NCI-H2196 (cell line): ENCODE data around the gene UGT1A9.
"Not testable (repeated sequence)": the region's sequence is repeated elsewhere in the genome, so short reads cannot be mapped to it uniquely, and the experiment has no call there.

Source experiments
- DNase-seq: peaks from one replicate; lab custom pipeline; 2025; ENCODE audit not compliant: unreplicated experiment; lab: John Stamatoyannopoulos, UW

The UGT1A9 gene

DNA sequence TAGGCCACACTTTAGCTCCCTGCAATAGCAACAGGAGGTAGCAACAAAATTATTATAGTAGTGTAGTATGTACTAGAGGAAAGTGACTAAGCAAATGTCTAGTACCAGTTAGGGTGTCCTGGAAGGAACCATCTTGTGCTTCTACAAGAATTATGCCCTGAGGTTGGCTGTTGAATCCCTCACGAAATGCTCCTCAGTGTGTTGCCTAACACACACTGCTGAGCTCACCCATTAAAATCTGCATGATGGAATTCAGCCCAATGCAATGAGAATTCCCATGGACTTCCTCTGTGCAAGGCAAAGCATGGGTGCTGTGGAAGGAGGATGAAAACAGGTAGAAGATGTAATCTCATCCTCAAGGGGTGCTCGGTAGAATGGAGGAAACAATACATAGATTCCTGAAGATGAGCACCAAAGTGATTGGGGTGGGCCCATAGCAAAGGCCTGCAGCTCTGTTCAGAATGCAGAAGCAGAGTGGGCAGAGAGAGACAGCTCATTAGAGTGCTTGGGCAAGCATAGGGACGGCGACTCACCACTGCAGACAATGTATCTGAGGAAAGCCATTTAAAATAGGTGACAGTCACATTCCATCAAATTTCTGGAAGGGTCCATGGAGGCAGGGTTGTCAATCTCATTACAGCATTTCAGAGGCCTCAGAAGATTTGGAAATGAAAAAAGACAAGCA, 8.8 kb downstream of the UGT1A9 start:
- no peak for DNase-seq

DNA sequence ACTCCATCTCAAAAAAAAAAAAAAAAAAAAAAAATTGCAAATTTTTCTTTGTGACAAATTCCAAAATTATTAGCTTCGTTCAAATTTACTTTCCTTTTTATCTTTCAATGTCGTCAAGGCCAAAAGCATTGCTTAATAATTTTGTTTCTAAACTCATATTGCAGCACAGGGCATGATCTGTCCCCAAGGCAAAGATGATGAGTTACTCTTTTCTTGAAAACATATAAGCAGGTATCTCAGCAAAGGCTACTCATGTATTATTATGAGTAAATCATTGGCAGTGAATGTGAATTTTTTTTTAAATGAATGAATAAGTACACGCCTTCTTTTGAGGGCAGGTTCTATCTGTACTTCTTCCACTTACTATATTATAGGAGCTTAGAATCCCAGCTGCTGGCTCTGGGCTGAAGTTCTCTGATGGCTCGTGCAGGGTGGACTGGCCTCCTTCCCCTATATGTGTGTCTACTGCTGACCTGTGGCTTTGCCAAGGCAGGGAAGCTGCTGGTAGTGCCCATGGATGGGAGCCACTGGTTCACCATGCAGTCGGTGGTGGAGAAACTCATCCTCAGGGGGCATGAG, 9.9 kb downstream of the UGT1A9 start, which contains the start of gene UGT1A7:
Gene UGT1A7, plus strand, starts transcription at position 381 of the 579 bp plus-strand sequence. Its CDS starts 37 bp downstream, at position 418.
- DNase-seq, result no peak

DNA sequence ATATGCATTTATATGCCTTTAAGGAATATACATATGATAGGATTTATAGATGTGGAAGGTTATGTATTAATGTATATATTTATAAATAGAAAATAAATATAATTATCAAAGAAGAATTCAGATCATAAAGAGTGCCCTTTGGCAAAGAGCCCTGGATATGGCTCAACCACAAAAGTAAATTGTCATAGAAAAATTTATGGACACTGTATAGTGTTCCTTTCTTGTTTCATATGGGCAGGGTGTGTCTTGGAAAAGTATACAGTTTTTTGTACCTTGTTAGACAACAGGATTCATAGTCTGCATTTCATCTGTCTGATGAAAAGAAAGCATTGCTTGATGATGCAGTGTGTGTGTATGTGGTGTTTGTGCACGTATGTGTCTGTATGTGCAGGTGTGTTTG, 12.9 kb downstream of the UGT1A9 start:
- DNase-seq, result no peak

DNA sequence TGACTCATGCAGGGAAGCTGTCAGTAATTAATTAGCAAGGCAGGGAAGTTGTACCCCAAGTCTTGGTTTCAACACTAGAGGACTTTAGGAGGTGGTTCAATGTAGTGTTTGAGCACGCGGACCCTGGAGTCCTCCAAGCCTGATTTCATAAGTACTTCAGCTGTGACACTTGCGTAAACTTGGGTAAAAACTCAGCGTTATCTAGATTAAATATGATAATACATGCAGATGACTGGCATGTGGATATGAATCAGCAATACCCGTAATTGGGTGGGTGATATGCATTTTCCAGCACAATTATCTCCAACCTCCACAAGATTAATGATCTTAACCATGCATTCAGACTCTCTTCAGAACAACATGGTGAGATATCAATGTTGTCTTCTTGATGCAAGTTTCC, 15.2 kb downstream of the UGT1A9 start:
- no peak for DNase-seq

DNA sequence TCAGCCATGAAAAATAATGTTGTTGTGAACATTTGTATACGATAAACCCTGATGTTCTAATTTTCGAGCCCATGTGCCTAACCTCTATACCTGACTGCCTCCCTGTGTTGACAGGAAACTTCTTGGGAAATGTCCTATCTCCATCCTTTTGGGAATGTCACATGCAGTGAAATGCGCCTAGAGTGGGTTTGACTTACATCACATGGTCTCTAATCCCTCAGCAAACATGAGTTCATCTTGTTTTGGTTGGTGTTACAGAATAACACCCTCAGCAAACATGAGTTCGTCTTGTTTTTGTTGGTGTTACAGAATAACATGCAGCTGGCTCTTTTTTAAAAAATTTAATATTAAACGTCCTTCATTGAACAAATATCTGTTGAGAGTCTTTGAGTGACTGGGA, 16.6 kb downstream of the UGT1A9 start:
- no peak for DNase-seq

DNA sequence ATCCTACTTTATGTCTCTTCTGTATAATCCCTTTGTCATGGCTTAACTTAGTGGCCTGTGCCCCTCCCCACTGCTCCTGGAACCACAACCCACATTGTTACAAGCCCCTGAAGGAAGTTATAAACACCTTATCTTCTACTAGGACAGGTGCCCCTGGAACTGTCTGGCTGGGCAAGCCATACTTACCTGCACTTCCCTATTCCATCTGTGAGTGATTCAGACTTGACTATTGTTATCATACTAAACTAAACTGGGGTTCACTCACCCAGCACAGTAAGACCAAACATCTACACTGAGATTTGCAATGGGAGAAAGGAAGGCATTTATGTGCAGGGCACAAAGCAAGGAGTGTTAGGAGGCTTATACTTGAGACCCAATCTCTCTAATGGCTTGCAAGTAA, 17.3 kb downstream of the UGT1A9 start:
- DNase-seq, result no peak

DNA sequence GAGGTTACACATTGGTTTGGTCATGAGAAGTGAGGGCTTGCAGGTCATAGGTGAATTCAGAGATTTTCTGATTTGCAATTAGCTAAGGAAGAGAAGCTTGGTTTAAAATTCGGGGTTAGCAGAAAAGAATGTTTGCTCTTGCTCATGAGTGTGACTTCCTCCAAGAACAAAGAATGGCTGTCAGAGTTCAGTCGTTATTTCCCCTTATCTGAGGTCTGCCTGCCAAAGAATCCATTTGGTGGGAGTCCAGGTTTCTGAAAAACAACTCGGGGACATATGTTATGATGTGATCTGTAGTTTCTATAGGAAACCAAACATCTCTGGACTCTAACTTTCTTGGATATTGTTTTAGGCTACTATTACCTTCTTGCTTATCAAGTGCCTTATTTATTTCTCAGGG, 17.8 kb downstream of the UGT1A9 start:
- DNase-seq, result no peak

DNA sequence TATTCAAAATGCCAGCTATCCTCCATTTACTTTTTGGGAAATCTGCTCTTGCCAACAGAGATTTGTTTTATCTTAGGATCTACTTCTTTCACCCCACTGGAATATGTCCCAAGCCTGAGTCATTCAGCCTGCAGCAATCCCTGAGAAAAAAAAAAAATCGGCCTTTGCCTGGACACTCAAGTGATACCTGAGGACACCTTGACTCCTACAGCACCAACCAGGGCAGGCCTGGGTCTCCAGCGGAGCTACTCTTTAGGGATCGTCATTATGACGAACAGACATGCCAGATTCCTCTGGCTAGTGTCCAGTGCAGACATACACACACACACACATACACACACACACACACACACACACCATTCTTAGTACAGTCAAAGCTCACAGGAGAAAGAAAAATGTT, 18.7 kb downstream of the UGT1A9 start:
- no peak for DNase-seq

DNA sequence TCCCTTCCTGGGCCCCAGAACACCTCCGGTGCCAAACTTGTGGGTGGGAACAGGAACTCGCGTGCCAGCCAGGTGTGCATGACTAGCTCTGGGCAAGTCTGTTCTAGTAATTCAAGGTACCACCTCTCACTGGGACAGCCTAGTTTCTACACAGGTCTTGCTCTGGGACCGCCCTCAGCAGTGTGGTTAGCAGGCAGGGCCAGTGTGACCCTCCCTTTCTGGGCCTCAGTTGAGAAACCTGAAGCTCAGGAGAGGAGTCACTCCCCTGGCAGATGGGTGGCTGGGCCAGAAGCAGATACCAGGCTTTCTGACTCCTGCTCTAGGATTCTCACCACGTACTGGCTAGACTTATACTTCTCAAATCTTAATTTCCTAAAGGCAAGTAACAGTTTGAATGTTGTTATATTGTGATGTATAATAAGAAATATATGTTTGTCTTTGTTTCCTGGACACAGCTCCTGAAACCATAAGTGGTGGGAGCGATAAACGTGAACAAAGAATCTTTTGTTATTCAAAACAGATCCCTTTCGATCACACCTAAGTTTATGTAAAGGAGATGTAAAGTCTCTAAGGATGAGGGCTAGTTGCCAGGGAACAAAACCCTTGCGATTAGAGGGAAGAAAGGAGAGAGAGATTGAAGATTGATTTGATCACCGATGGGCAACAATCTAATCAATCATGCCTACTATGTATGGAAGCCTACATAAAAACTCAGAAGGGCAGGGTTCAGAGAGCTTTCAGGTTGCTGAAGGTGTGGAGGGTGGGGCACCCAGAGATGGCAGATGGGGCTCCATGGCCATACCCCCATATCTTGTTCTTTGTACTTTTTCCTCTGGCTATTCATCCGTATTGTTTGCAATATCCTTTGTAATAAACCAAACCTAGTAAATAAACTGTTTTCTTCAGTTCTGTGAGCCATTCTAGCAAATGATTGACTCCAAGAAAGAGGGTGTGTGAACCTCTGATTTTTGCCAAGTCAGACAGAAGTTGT, 20.0 kb downstream of the UGT1A9 start:
- DNase-seq, result no peak

DNA sequence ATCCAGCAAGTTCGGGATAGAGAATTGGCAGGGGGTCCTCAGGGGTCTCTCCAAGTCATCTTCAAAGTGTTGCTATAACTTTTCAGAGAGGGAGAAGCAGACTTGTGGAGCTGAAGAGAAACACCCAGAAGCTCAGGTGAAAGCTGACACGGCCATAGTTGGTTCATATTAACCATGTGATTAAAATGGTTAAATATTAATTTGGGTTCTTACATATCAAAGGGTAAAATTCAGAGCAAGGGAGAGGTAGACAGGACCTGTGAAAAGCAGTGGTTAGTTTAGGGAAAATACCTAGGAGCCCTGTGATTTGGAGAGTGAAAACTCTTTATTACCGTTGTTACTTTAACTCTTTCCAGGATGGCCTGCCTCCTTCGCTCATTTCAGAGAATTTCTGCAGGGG, 20.9 kb downstream of the UGT1A9 start, which contains the start of gene UGT1A6:
Gene UGT1A6, plus strand, starts transcription at position 243 of the 400 bp plus-strand sequence. Its CDS starts 115 bp downstream, at position 358.
- no peak for DNase-seq

DNA sequence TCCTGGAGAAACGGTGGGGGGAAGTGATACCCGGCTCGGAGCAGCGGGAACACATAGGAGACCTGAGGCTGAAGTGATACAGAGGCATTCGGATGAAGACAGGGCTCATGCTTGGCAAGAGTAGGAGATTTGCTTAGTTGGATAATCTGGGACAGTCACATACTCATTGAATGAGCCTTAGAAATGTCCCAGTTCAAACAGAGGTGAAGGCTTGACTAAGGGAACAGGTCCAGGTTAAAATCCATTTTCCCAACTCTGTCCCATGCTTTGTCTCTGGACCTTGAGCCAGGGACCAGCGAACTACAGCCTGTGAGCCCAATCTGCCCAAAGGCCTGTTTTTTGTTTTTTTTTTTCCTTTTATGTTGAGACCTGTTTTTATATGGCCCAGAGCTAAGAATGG, 22.3 kb downstream of the UGT1A9 start:
- no peak for DNase-seq

DNA sequence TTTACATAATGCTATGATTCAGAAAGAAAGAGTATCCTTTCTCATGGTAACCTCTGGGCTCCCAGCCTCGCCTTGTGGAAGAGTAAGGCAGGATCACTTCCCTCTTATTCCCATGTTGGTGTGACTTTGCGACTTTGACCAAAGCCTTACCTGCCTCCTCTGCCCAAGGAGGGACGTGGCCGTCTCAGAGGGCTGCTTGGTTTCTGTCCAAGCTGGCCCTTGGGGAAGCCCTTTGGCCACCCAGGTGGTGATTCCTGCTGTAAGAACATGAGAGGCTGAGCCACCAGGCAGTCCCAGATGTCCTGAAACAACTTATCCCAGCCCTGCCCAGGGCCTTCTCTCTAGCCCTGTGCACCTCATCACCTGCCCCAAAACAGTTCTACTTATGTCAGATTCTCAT, 27.0 kb downstream of the UGT1A9 start:
- DNase-seq, result no peak

DNA sequence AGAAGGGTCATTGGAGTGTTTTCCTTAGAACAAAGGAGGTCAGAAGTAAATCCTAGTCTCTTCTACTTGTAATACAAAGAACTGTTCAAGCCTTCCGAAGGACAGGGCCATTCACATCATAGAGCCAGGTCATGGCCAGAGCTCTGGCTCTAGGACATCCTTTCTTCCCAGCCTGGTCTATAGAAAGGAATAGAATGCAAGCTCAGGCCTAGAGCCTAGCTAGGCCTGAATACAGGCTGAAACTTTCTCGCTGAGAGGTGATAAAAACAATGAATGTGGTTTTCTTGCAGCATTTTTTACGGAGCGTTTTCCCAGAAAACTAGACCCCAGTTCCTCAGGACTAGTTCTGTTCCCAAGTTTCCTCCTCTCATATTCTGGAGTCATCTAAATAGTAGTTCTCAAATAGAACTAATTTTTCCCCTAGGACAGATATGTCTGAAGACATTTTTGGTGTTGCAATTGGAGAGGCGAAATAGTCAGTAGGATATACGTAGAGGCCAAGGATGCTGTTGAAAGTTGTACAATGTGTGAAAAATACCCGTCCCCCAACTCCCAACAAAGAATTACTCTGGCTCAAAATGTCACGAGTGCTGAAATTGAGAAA, 27.8 kb downstream of the UGT1A9 start:
- no peak for DNase-seq

DNA sequence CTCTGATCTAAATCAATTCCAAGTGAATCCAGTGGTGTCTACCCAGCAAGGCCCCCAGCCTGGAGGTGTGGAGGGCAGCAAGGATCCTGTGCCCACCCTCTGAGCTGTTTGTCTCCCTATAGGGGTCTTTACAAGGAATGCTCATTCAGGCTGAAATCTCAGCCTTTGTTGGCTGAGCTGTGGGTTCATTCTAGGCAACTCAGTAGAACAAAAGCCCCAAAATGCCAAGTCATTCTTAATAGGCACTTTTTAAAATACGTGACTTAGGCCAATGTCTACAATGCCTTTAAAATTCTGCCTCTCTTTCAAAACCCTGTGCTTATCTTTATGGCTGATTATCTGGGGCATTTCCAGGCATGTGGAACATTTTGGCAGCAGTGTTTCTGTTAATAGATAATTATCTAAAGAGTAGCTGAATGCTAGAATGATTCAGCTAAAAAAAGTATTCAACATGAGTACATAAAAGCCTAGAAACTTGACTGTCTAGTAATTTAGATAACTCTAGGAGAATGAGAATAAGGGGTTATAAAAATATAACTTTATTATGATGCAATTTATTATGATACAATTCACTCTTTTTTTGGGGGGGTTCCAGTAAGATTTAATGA, 28.4 kb downstream of the UGT1A9 start:
- peak; percentile 65 for DNase-seq

DNA sequence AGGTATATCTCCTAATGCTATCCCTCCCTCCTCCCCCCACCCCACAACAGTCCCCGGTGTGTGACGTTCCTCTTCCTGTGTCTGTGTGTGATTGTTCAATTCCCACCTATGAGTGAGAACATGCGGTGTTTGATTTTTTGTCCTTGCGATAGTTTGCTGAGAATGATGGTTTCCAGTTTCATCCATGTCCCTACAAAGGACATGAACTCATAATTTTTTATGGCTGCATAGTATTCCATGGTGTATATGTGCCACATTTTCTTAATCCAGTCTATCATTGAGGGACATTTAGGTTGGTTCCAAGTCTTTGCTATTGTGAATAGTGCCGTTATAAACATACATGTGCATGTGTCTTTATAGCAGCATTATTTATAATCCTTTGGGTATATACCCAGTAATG, 29.1 kb downstream of the UGT1A9 start:
- not testable (repeated sequence) for DNase-seq

DNA sequence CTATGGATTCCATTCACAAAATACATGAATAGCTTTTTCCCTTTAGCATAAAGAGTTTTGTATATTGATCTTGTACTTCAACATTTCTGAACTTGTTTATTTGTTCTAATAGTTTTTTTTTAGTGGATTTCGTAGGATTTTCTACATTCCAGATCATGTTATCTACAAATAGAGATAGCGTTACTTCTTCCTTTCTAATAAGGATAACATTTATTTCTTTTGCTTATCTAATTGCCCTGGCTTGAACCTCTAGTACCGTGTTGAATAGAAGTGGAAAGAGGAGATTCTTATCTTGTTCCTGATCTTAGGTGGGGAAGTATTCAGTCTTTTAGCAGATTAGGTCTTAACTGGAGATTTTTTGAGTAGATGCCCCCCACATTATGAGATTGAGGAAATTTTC, 30.5 kb downstream of the UGT1A9 start:
- DNase-seq, result no peak

DNA sequence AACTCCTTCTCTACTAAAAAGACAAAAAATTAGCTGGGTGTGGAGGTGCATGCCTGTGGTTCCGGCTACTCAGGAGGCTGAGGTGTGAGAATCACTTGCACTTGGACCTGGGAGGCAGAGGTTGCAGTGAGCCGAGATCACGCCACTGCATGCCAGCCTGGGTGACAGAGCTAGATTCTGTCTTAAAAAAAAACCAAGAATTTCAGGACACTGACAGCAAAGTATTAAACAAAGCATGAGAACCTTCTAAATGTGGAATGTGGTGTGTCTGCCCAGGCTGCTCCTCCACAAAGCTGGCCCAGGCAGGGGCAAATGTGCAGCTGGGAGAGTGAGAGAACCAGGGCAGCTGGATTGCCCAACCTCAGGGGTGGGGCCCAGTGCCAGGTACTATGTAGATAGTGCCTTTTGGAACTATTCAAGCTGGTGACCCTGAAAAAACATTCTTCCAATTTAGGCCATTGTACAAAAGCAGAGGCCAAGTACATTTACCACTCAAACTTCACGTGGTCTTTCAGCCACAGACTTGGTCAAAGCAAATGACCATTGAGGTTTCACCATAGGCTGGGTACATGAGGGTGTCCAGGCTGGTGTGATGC, 34.3 kb downstream of the UGT1A9 start:
- no peak for DNase-seq

DNA sequence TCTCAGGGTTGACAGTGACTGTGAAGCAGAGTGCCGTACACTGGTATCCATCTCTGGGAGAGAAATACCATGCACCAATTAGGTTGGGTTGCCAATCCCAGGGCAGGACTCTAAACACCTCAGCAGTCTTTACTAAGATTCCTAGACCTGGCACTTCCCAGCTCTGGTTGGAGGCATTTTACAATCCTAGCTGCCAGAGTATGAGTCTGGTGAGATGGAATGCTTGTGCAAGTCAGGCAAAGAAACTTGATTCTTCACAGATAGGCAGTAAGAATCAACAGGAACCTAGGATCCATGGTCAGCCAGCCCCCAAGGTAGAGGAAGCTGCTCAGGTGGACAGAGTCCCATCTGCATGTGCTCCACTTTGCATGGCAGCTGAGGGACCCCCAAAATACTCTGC, 35.0 kb downstream of the UGT1A9 start:
- DNase-seq, result no peak

DNA sequence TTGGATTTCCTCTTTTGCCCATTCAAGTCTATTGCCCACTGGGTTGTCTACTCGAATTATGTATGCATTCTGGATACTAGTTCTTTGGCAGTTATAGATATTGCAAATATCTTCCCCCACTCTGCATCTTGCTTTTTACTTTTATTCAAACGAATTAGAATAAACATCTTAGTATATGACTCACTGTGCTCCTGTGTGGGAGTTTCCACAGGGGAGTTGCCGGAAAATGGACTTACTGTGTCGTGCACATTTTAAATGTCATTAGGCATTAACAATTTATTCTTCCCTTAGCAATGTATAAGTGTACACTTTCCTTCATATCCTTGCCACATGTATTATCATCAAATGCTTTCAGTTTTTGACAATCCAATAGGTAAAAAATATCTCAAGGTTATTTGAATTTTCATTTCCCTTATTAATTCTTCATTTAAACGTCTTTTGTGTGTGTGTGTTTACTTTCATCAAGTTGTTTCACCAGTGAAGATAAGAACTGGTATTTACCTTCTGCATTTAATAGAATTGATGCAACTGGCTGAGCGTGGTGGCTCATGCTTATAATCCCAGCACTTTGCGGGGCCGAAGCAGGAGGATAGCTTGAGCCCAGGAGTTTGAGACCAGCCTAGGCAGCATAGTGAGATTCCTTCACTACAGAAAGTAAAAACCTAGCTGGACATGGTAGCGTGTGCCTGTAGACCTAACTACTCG, 36.4 kb downstream of the UGT1A9 start:
- no peak for DNase-seq

DNA sequence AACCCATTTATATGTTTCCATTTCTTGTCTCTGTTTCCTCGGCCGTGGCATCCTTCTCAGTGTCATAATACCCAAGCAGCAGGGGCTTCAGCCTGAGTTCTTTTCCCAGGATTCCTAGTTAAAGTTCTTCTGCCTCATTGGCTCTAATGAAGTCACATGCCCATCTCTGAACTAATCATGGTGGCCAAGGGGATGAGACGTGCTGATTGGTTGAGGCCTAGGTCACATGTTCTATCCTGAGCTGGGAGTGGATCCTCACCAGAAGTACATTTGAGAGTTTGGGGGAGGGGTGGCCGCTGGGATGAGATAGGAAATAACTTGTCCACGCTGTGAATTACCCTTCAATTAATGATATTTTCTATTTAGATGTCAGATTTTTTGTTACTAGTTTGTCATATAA, 37.2 kb downstream of the UGT1A9 start:
- DNase-seq, result no peak
